ENCODE data around the gene TAP1.

The TAP1 gene

GRCh38 chr6:32865724-32866443, 12.4 kb upstream of the TAP1 start:
- Histone ChIP-seq H3K27ac (ENCODE audit: extremely low read depth, low read depth, low read length) (no peak overlapping the region), H3K36me3 (ENCODE audit: control insufficient read depth in 2 of 2, insufficient read depth in 1 of 2, low read length in 2 of 2) (no peaks in the 10 kb centered on the region), H3K4me3 (ENCODE audit: low read depth, low read length) (no peak overlapping the region), H3K4me1 (ENCODE audit: control insufficient read depth, insufficient read depth, low read length) (0 out of 2 replicates have a peak, but pooled peaks cover 3% of the 10 kb centered on the region), H3K9me3 (ENCODE audit: control insufficient read depth, insufficient read depth, low read depth, low read length) (no peaks in the 10 kb centered on the region)
- ChIA-PET CTCF (interaction anchor here (0.6 to 10.5 kb wide), 5 partner anchors 26 to 1804 kb away, joined by 3 to 355 read pairs (median 58); partner anchors contain the start of gene TAP2), POLR2A (no interaction called here)
- no peak for TF ChIP-seq ZNF785 (tag by site-specific recombination; IDR thresholded peaks at IDR 0.05)
- no peak for TF ChIP-seq ZNF155 (tag by site-specific recombination; IDR thresholded peaks at IDR 0.05)
- no peak for TF ChIP-seq ZNF580 (tag by site-specific recombination; IDR thresholded peaks at IDR 0.05)
- no peak for TF ChIP-seq ZNF394 (tag by site-specific recombination; IDR thresholded peaks at IDR 0.05; ENCODE audit: borderline replicate concordance)
- no peak for TF ChIP-seq ATF2 (tag by site-specific recombination; IDR thresholded peaks at IDR 0.05; ENCODE audit: low read depth)
- TF ChIP-seq ZNF639 (tag by site-specific recombination; IDR thresholded peaks at IDR 0.05): no peak
- no peak for TF ChIP-seq ZNF514 (tag by site-specific recombination; IDR thresholded peaks at IDR 0.05)
- TF ChIP-seq ZNF621 (tag by site-specific recombination; IDR thresholded peaks at IDR 0.05): no peak
- no peak for TF ChIP-seq FEZF1 (tag by site-specific recombination; IDR thresholded peaks at IDR 0.05)
- no peak for TF ChIP-seq ZNF10 (tag by site-specific recombination; IDR thresholded peaks at IDR 0.05)
- TF ChIP-seq ZNF248 (tag by site-specific recombination; IDR thresholded peaks at IDR 0.05): no peak
- TF ChIP-seq ZNF2 (tag by site-specific recombination; IDR thresholded peaks at IDR 0.05): no peak
- no peak for TF ChIP-seq ZNF121 (tag by site-specific recombination; IDR thresholded peaks at IDR 0.05)
- TF ChIP-seq ZNF791 (tag by site-specific recombination; IDR thresholded peaks at IDR 0.05): no peak
- TF ChIP-seq ZNF670 (tag by site-specific recombination; IDR thresholded peaks at IDR 0.05; ENCODE audit: low read depth): no peak
- no peak for TF ChIP-seq MYNN (tag by site-specific recombination; IDR thresholded peaks at IDR 0.05; ENCODE audit: borderline replicate concordance)

- POLR2A ChIA-PET: no interaction called here
- CTCF ChIA-PET: interaction anchor here (0.7 to 10.5 kb wide), 5 partner anchors 9 to 163 kb away, joined by 3 to 355 read pairs (median 8); partner anchors contain the start of genes PSMB8, TAP1 and TAP2
- H3K4me3 ChIP-seq (ENCODE audit: low read depth, low read length): no peak overlapping the region
- H3K36me3 ChIP-seq (ENCODE audit: control insufficient read depth in 2 of 2, insufficient read depth in 1 of 2, low read length in 2 of 2): no peaks in the 10 kb centered on the region
- H3K9me3 ChIP-seq (ENCODE audit: control insufficient read depth, insufficient read depth, low read depth, low read length): no peaks in the 10 kb centered on the region
- 0 out of 2 replicates have a peak, but pooled peaks cover under 1% of the 10 kb centered on the region for H3K4me1 ChIP-seq (ENCODE audit: control insufficient read depth, insufficient read depth, low read length)
- H3K27ac ChIP-seq (ENCODE audit: extremely low read depth, low read depth, low read length): no peak overlapping the region
- TF ChIP-seq PBX3 (CRISPR knock-in tag; IDR thresholded peaks at IDR 0.05) (no peak), HOXC10 (CRISPR knock-in tag; IDR thresholded peaks at IDR 0.05) (no peak), ZNF677 (tag by site-specific recombination; IDR thresholded peaks at IDR 0.05) (no peak), ZNF184 (tag by site-specific recombination; IDR thresholded peaks at IDR 0.05) (no peak), ZBTB6 (tag by site-specific recombination; IDR thresholded peaks at IDR 0.05) (no peak), ZNF423 (tag by site-specific recombination; IDR thresholded peaks at IDR 0.05) (no peak), ELK4 (IDR thresholded peaks at IDR 0.05; ENCODE audit: borderline replicate concordance, low read depth, low read length) (no peak), ZNF155 (tag by site-specific recombination; IDR thresholded peaks at IDR 0.05) (no peak), ZNF791 (tag by site-specific recombination; IDR thresholded peaks at IDR 0.05) (no peak), ZNF132 (tag by site-specific recombination; IDR thresholded peaks at IDR 0.05; ENCODE audit: borderline replicate concordance) (no peak), ZNF549 (tag by site-specific recombination; IDR thresholded peaks at IDR 0.05) (no peak), GLI2 (tag by site-specific recombination; IDR thresholded peaks at IDR 0.05; ENCODE audit: borderline replicate concordance, low read depth) (no peak), ZNF610 (tag by site-specific recombination; IDR thresholded peaks at IDR 0.05; ENCODE audit: borderline replicate concordance) (no peak), ZNF664 (tag by site-specific recombination; IDR thresholded peaks at IDR 0.05) (no peak), YY1 (tag by site-specific recombination; IDR thresholded peaks at IDR 0.05) (no peak)
These were observed 9.2 kb upstream of the TAP1 start for GRCh38 chr6:32862725-32863124.
